Activated CD4-positive, alpha-beta T cell treated with anti-CD3 and anti-CD28 coated beads, Interleukin-2, amount 50 U/mL, for 48 hours (primary cell): ENCODE measurements around the gene GPS1.
A peak's percentile ranks its signal among the peaks of the same experiment; 100 is the strongest.

Source experiments
- DNase-seq, 2 experiments: peaks; one replicate each; pipeline ENCODE4 v3.0.0-alpha.2; 2020

GPS1 gene

GRCh38 chr17:82015311-82015971 lies 36.3 kb upstream of the GPS1 start:
- DNase-seq: no peak

GRCh38 chr17:82016061-82016874 lies 35.4 kb upstream of the GPS1 start:
- DNase-seq: no peak

GRCh38 chr17:82016875-82017459 lies 34.7 kb upstream of the GPS1 start:
- no peak for DNase-seq

GRCh38 chr17:82017612-82018151 lies 34.0 kb upstream of the GPS1 start:
- DNase-seq: no peak

- DNase-seq: no peak
These were observed 33.3 kb upstream of the GPS1 start for GRCh38 chr17:82018152-82018988.

GRCh38 chr17:82018989-82019689 lies 32.6 kb upstream of the GPS1 start:
- no peak for DNase-seq

GRCh38 chr17:82019690-82020571 lies 31.8 kb upstream of the GPS1 start:
- DNase-seq: peak; percentile 80 to 82

- DNase-seq: no peak
These were observed 31.1 kb upstream of the GPS1 start for GRCh38 chr17:82020572-82021106.

- peak; percentile 68 to 72 for DNase-seq
These were observed 30.4 kb upstream of the GPS1 start for GRCh38 chr17:82021107-82021899.

GRCh38 chr17:82021900-82022309 lies 29.8 kb upstream of the GPS1 start:
- peak in 1 of 2 experiments; percentile 17 for DNase-seq

- DNase-seq: no peak
These were observed 29.3 kb upstream of the GPS1 start, which contains the start of gene CENPX for GRCh38 chr17:82022310-82022980. TSS of gene CENPX (minus strand) at chr17:82022878. CDS start at chr17:82022861, 17 bp downstream.

GRCh38 chr17:82022981-82023446 lies 28.7 kb upstream of the GPS1 start, which contains the start of gene LRRC45:
TSS of gene LRRC45 (plus strand) at chr17:82023305. CDS start at chr17:82023644, 339 bp downstream.
- DNase-seq: peak; percentile 100

GRCh38 chr17:82023447-82024241 lies 28.1 kb upstream of the GPS1 start:
- DNase-seq: peak; percentile 28 to 44

- no peak for DNase-seq
These were observed 26.8 kb upstream of the GPS1 start for GRCh38 chr17:82024859-82025258.

GRCh38 chr17:82025401-82026107 lies 26.1 kb upstream of the GPS1 start:
- DNase-seq: no peak

- no peak for DNase-seq
These were observed 23.5 kb upstream of the GPS1 start for GRCh38 chr17:82028246-82028645.

GRCh38 chr17:82028966-82029365 lies 22.7 kb upstream of the GPS1 start:
- no peak for DNase-seq
